Loucy (cell line): ENCODE measurements around the gene ADAMTSL4.

ENCODE experiments used
- EZH2phosphoT487 ChIP-seq: fragments of 200-600 bp; IDR thresholded peaks from 2 replicates; pipeline ENCODE4 v1.6.1; 2018; ENCODE audit warnings: antibody characterized with exemption, mild to moderate bottlenecking, moderate library complexity, borderline replicate concordance
- TF ChIP-seq, protein P1 (sequence below): fragments of 200-600 bp; sonication (generic); conservative IDR thresholded peaks from 2 replicates; pipeline ENCODE4 v1.5.1; 2014; ENCODE audit warnings: mild to moderate bottlenecking, antibody characterized with exemption, low read length

- TF ChIP-seq, protein P1, sequence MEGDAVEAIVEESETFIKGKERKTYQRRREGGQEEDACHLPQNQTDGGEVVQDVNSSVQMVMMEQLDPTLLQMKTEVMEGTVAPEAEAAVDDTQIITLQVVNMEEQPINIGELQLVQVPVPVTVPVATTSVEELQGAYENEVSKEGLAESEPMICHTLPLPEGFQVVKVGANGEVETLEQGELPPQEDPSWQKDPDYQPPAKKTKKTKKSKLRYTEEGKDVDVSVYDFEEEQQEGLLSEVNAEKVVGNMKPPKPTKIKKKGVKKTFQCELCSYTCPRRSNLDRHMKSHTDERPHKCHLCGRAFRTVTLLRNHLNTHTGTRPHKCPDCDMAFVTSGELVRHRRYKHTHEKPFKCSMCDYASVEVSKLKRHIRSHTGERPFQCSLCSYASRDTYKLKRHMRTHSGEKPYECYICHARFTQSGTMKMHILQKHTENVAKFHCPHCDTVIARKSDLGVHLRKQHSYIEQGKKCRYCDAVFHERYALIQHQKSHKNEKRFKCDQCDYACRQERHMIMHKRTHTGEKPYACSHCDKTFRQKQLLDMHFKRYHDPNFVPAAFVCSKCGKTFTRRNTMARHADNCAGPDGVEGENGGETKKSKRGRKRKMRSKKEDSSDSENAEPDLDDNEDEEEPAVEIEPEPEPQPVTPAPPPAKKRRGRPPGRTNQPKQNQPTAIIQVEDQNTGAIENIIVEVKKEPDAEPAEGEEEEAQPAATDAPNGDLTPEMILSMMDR: no peak
- no peak for TF ChIP-seq EZH2phosphoT487
Measured at GRCh38 chr1:150546294-150546937, 2.8 kb upstream of the ADAMTSL4 start.
